A172 (cell line): ENCODE results near the gene ADPRHL1. TPM values are rescaled to one million over a fixed set of nuclear protein-coding genes. Genes with fewer than 3 reads are reported as not detected.
"Not testable (repeated sequence)": the region's sequence is repeated elsewhere in the genome, so short reads cannot be mapped to it uniquely, and the experiment has no call there.

Experiments
- DNase-seq: peaks from one replicate; pipeline ENCODE4 v3.0.0-alpha.2; 2015; ENCODE audit warnings: low spot score
- total RNA-seq: library from RNA; depleted of rRNA; stranded (reverse); fragments of >200 nt; shearing (Covaris generic); gene quantifications from 2 replicates; pipeline ENCODE4 v1.2.3, GENCODE V29; 2014

The ADPRHL1 gene
- total RNA-seq, 1 experiment from 2014 or later = 0.96 TPM

GRCh38 chr13:113402471-113403254, 50.6 kb downstream of the ADPRHL1 start:
- DNase-seq = no peak

- DNase-seq = no peak
Observed at GRCh38 chr13:113401452-113402415, 51.6 kb downstream of the ADPRHL1 start.

GRCh38 chr13:113400621-113401451, 52.5 kb downstream of the ADPRHL1 start:
- no peak for DNase-seq

- DNase-seq = no peak
Observed at GRCh38 chr13:113399755-113400149, 53.5 kb downstream of the ADPRHL1 start.

GRCh38 chr13:113398963-113399754, 54.1 kb downstream of the ADPRHL1 start:
- DNase-seq = peak; percentile 37

- DNase-seq = no peak
Observed at GRCh38 chr13:113397608-113398425, 55.5 kb downstream of the ADPRHL1 start.

GRCh38 chr13:113394339-113394640, 59.0 kb downstream of the ADPRHL1 start:
- DNase-seq = no peak

GRCh38 chr13:113393563-113394338, 59.5 kb downstream of the ADPRHL1 start:
- peak; percentile 36 for DNase-seq

GRCh38 chr13:113393226-113393562, 60.1 kb downstream of the ADPRHL1 start:
- DNase-seq = no peak

GRCh38 chr13:113390874-113391497, 62.3 kb downstream of the ADPRHL1 start:
- peak; percentile 31 for DNase-seq

GRCh38 chr13:113389586-113389985, 63.7 kb downstream of the ADPRHL1 start:
- DNase-seq = not testable (repeated sequence)

GRCh38 chr13:113387396-113387795, 65.9 kb downstream of the ADPRHL1 start:
- no peak for DNase-seq

GRCh38 chr13:113383089-113383488, 70.2 kb downstream of the ADPRHL1 start:
- DNase-seq = no peak

GRCh38 chr13:113382542-113382941, 70.7 kb downstream of the ADPRHL1 start:
- DNase-seq = not testable (repeated sequence)

- no peak for DNase-seq
Observed at GRCh38 chr13:113378825-113379224, 74.5 kb downstream of the ADPRHL1 start.

- no peak for DNase-seq
Observed at GRCh38 chr13:113374511-113375175, 78.6 kb downstream of the ADPRHL1 start.

- DNase-seq = no peak
Observed at GRCh38 chr13:113373811-113374485, 79.3 kb downstream of the ADPRHL1 start.

GRCh38 chr13:113371701-113372100, 81.6 kb downstream of the ADPRHL1 start:
- not testable (repeated sequence) for DNase-seq
